ENCODE results near the gene PKNOX2.

DNA sequence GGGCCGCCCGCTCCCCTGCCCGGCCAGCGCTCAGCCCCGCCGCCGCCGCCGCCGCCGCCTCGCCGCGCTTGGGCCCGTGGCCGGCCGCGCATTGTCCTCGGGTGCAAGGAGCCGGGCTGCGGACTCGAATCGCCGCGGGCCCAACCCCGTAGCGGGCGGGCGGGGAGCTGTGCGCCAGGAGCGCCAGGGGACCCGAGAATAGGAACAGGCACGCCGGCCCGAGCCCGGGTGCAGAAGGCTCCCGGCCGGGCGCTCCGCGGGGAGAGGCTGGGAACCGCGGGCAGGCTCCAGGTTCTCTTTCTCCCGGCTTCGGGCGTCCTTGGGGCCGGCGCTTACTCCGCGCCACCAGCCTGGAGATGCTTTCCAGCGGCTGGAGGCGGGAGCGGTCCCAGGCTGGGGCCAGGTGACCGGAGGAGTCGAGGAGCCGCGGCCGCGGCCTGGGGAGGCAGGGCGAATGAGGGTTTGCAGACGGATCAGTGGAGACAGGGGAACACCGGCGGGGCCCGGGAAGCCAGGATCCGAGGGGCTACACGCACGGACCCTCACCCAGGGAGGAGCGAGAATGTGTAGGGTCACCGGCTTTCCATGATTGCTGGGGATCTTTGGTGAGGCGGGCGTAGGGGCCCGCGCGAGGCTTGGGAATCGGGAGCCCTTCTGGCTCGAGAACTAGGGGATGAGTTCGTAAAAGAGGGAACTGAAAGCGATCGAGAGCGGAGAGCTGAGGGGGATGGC, 726 bp downstream of the PKNOX2 start:
- TF ChIP-seq, protein P1, sequence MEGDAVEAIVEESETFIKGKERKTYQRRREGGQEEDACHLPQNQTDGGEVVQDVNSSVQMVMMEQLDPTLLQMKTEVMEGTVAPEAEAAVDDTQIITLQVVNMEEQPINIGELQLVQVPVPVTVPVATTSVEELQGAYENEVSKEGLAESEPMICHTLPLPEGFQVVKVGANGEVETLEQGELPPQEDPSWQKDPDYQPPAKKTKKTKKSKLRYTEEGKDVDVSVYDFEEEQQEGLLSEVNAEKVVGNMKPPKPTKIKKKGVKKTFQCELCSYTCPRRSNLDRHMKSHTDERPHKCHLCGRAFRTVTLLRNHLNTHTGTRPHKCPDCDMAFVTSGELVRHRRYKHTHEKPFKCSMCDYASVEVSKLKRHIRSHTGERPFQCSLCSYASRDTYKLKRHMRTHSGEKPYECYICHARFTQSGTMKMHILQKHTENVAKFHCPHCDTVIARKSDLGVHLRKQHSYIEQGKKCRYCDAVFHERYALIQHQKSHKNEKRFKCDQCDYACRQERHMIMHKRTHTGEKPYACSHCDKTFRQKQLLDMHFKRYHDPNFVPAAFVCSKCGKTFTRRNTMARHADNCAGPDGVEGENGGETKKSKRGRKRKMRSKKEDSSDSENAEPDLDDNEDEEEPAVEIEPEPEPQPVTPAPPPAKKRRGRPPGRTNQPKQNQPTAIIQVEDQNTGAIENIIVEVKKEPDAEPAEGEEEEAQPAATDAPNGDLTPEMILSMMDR (conservative IDR thresholded peaks at IDR 0.05 in 1 of 2, IDR thresholded peaks at IDR 0.05 in 1 of 2; ENCODE audit: extremely low read depth in 1 of 2, insufficient read depth in 1 of 2, low read depth in 1 of 2, low read length in 2 of 2): no peak
- no peak for TF ChIP-seq EZH2 (IDR thresholded peaks at IDR 0.05; ENCODE audit: borderline replicate concordance, low read length)
